HCT116 (cell line): ENCODE data around the gene TRIM39. TPM values are rescaled to one million over a fixed set of nuclear protein-coding genes. Genes with fewer than 3 reads are reported as not detected.

ENCODE experiments used
- ATAC-seq: fragments of 200-7000 bp; cut with Tn5 transposase; 2 replicates; pipeline ENCODE4 v1.9.1; 2020; ENCODE audit warnings: mild to moderate bottlenecking, moderate library complexity
- BruUV-seq: library from RNA; stranded (reverse); fragments of 400-500 nt; replicated peaks from 2 replicates; lab custom pipeline; 2021; lab: Mats Ljungman, UMichigan
- CTCF ChIA-PET: fragments of 300-600 bp; sonication (Branson Sonifier 250); formaldehyde crosslinking; loops from one replicate; lab custom pipeline; 2021; ENCODE audit warnings: antibody characterized with exemption; lab: Charles Lee
- POLR2A ChIA-PET: fragments of 300-600, 350-600 bp; sonication (Branson Sonifier 250); formaldehyde crosslinking; loops from one replicate; lab custom pipeline; 2021; ENCODE audit warnings: antibody characterized with exemption; lab: Charles Lee
- RAD21 ChIA-PET, 2 experiments: fragments of 300-600 bp; sonication (Branson Sonifier 250); formaldehyde crosslinking; loops; one replicate each; lab custom pipeline; 2023; ENCODE audit warnings: low total read pairs in 2 of 2; ENCODE audit not compliant: uncharacterized antibody in 2 of 2, unreplicated experiment in 2 of 2, low non-redundant PET in 1 of 2; lab: Charles Lee
- DNase-seq: peaks from one replicate; pipeline ENCODE4 v3.0.0-alpha.2; 2010; ENCODE audit warnings: low read depth, low spot score
- H2AFZ ChIP-seq: fragments of 200-600 bp; shearing (Covaris generic), sonication (generic); 2 replicates; pipeline ENCODE4 v1.6.1; 2017; ENCODE audit warnings: low read depth, mixed run types, mixed read lengths, antibody characterized with exemption, low read length; ENCODE audit not compliant: poor library complexity, severe bottlenecking
- H3K27ac ChIP-seq: 2 replicates; pipeline ENCODE4 v1.5.1; 2012; ENCODE audit warnings: low read depth, low read length
- H3K27me3 ChIP-seq: fragments of 200-600 bp; sonication (generic); 2 replicates; pipeline ENCODE4 v1.6.1; 2016; ENCODE audit warnings: mixed run types, low read length, mixed read lengths; ENCODE audit not compliant: insufficient read depth
- H3K36me3 ChIP-seq, 2 experiments: fragments of 200-500 bp in 1 of 2; fragments of 200-600 bp in 1 of 2; sonication (Bioruptor generic) in 1 of 2; sonication (generic) in 1 of 2; 2 replicates each; pipeline versions ENCODE4 v1.5.1 to v1.6.1; 2014 to 2016; ENCODE audit warnings: low read length in 2 of 2, inconsistent platforms in 1 of 2, mixed read lengths in 1 of 2, mixed run types in 1 of 2; ENCODE audit not compliant: insufficient read depth in 2 of 2, control insufficient read depth in 1 of 2
- H3K4me1 ChIP-seq, 2 experiments: fragments of 200-600 bp in 1 of 2; sonication (generic) in 1 of 2; 2 replicates each; pipeline versions ENCODE4 v1.5.1 to v1.6.1; 2012 to 2017; ENCODE audit warnings: low read length in 2 of 2, inconsistent platforms in 1 of 2, mild to moderate bottlenecking in 1 of 2, mixed read lengths in 1 of 2, mixed run types in 1 of 2, moderate library complexity in 1 of 2; ENCODE audit not compliant: insufficient read depth in 2 of 2, control insufficient read depth in 1 of 2
- H3K4me2 ChIP-seq: fragments of 200-600 bp; sonication (generic); 2 replicates; pipeline ENCODE4 v1.6.1; 2017; ENCODE audit warnings: mixed run types, low read length, mixed read lengths
- H3K4me3 ChIP-seq, 2 experiments: fragments of 200-600 bp in 1 of 2; sonication (generic) in 1 of 2; replicated peaks in 1 of 2; 2 replicates each; pipeline ENCODE4 v1.5.1; 2011 to 2016; ENCODE audit warnings: low read length in 2 of 2, control low read depth in 1 of 2, low read depth in 1 of 2, mild to moderate bottlenecking in 1 of 2, mixed read lengths in 1 of 2, mixed run types in 1 of 2
- H3K79me2 ChIP-seq: fragments of 200-600 bp; sonication (generic); 2 replicates; pipeline ENCODE4 v1.6.1; 2017; ENCODE audit warnings: mild to moderate bottlenecking, mixed run types, low read length, moderate library complexity, mixed read lengths; ENCODE audit not compliant: insufficient read depth
- H3K9ac ChIP-seq: fragments of 200-600 bp; sonication (generic); 2 replicates; pipeline ENCODE4 v1.6.1; 2016; ENCODE audit warnings: low read length, mixed read lengths
- H3K9me2 ChIP-seq: fragments of 200-600 bp; sonication (generic), shearing (Covaris generic); 2 replicates; pipeline ENCODE4 v1.6.1; 2017; ENCODE audit warnings: mixed run types, mild to moderate bottlenecking, moderate library complexity; ENCODE audit not compliant: insufficient read depth
- H3K9me3 ChIP-seq, 2 experiments: fragments of 200-500 bp in 1 of 2; fragments of 200-600 bp in 1 of 2; sonication (Bioruptor generic) in 1 of 2; sonication (generic) in 1 of 2; 2 replicates each; pipeline ENCODE4 v1.6.1; 2014 to 2017; ENCODE audit warnings: low read length in 2 of 2, mixed read lengths in 2 of 2, inconsistent platforms in 1 of 2, low read depth in 1 of 2, mild to moderate bottlenecking in 1 of 2, mixed run types in 1 of 2, moderate library complexity in 1 of 2; ENCODE audit not compliant: control insufficient read depth in 1 of 2, insufficient read depth in 1 of 2
- H4K20me1 ChIP-seq: fragments of 200-600 bp; sonication (generic), shearing (Covaris generic); 2 replicates; pipeline ENCODE4 v1.6.1; 2017; ENCODE audit warnings: mixed run types, mild to moderate bottlenecking, moderate library complexity; ENCODE audit not compliant: insufficient read depth
- CBX3 ChIP-seq: IDR thresholded peaks from 2 replicates; pipeline ENCODE4 v1.6.1; 2012; ENCODE audit warnings: low read depth
- EZH2phosphoT487 ChIP-seq: fragments of 200-600 bp; IDR thresholded peaks from 2 replicates; pipeline ENCODE4 v1.6.1; 2018; ENCODE audit warnings: antibody characterized with exemption, borderline replicate concordance
- FOSL1 ChIP-seq: IDR thresholded peaks from 2 replicates; pipeline ENCODE4 v1.6.1; 2012; ENCODE audit warnings: low read depth
- POLR2A ChIP-seq: IDR thresholded peaks from 2 replicates; pipeline ENCODE4 v1.7.0; 2011; ENCODE audit warnings: borderline replicate concordance; ENCODE audit not compliant: insufficient read depth, insufficient read length; ENCODE audit errors: extremely low read depth
- REST ChIP-seq: IDR thresholded peaks from 2 replicates; pipeline ENCODE4 v1.6.1; 2012; ENCODE audit warnings: low read depth
- SIN3A ChIP-seq: IDR thresholded peaks from 2 replicates; pipeline ENCODE4 v1.6.1; 2012; ENCODE audit warnings: low read depth
- SP1 ChIP-seq: IDR thresholded peaks from 2 replicates; pipeline ENCODE4 v1.6.1; 2012; ENCODE audit warnings: low read depth
- SRF ChIP-seq: IDR thresholded peaks from 2 replicates; pipeline ENCODE4 v1.6.1; 2012; ENCODE audit warnings: low read depth
- TCF7L2 ChIP-seq: IDR thresholded peaks from 2 replicates; pipeline ENCODE4 v1.7.0; 2011; ENCODE audit warnings: borderline replicate concordance, inconsistent platforms; ENCODE audit not compliant: insufficient read depth, insufficient read length; ENCODE audit errors: extremely low read depth
- ZFX ChIP-seq: fragments of 450-650 bp; IDR thresholded peaks from 2 replicates; pipeline ENCODE4 v1.6.1; 2017
- intact Hi-C: fragments of 100-400 bp; cut with micrococcal nuclease; formaldehyde crosslinking; loops from 2 replicates; pipeline ENCODE4 v1.10.0; 2022
- total RNA-seq: library from RNA; stranded (reverse); gene quantifications from one replicate; pipeline ENCODE4 v1.2.1, GENCODE V29; 2021; ENCODE audit not compliant: unreplicated experiment

Gene TRIM39
- total RNA-seq, 1 experiment from 2014 or later: 11.2 TPM

- TF ChIP-seq SP1 (no peak), SIN3A (no peak), FOSL1 (no peak), CBX3 (no peak), REST (no peak), TCF7L2 (no peak), POLR2A (no peak), ZFX (no peak), SRF (no peak)
Observed at GRCh38 chr6:30304002-30304401, 22.7 kb upstream of the TRIM39 start (continued).

GRCh38 chr6:30311101-30311500 lies 15.6 kb upstream of the TRIM39 start:
- no peak for DNase-seq
- Histone ChIP-seq H3K4me2 (no peak overlapping the region), H3K27ac (no peak overlapping the region), H3K27me3 (no peaks in the 10 kb centered on the region), H3K9ac (no peak overlapping the region), H3K9me2 (no peaks in the 10 kb centered on the region)
- intact Hi-C loops: no loop called here
- CTCF ChIA-PET: no interaction called here
- TF ChIP-seq EZH2phosphoT487: no peak
- TF ChIP-seq REST: peak; percentile 43
- TF ChIP-seq, all 23 proteins: peak for 1
- no peak for ATAC-seq
- Histone ChIP-seq H2AFZ (no peak overlapping the region), H4K20me1 (no peaks in the 10 kb centered on the region; the same call in 1 of the 2 replicates), H3K9me3 (no peaks in the 10 kb centered on the region), H3K4me3 (no peak overlapping the region), H3K79me2 (peaks cover 95% of the 10 kb centered on the region), H3K36me3 (peaks cover 19 to 27% of the 10 kb centered on the region in 2 experiments; a peak in 2 of 4 replicates), H3K4me1 (no peaks in the 10 kb centered on the region)
- BruUV-seq: no TSS peak
- ChIA-PET RAD21 (no interaction called here), POLR2A (no interaction called here)
